Esophagus squamous epithelium (tissue), 4 donors: Measurements from ENCODE around the gene ACOT13.

Experiments used
- CTCF ChIP-seq, 6 experiments: fragments of 450-650 bp in 4 of 6; fragments of 200-600 bp in 2 of 6; sonication (generic) in 2 of 6; IDR thresholded peaks; one replicate each; pipeline ENCODE4 v1.5.1; 2016 to 2019; ENCODE audit warnings: antibody characterized with exemption in 6 of 6, mild to moderate bottlenecking in 4 of 6, moderate library complexity in 4 of 6
- POLR2A ChIP-seq, 4 donors: fragments of 450-650 bp; IDR thresholded peaks; one replicate each; pipeline ENCODE4 v1.6.1; 2017; ENCODE audit warnings: antibody characterized with exemption in 4 of 4, mild to moderate bottlenecking in 4 of 4, moderate library complexity in 3 of 4

- TF ChIP-seq CTCF (IDR thresholded peaks at IDR 0.05) = no peak
- no peak for TF ChIP-seq POLR2A (IDR thresholded peaks at IDR 0.05)
Measured at GRCh38 chr6:24689964-24690363, 23.1 kb downstream of the ACOT13 start.
